ENCODE results near the gene ZNF274.

GRCh38 chr19:58196901-58197616 lies 14.2 kb downstream of the ZNF274 start:
- no peak for TF ChIP-seq CTCF (conservative IDR thresholded peaks at IDR 0.05; ENCODE audit: low read depth, low read length)
- TF ChIP-seq EZH2 (IDR thresholded peaks at IDR 0.05; ENCODE audit: low read length, unreplicated experiment) = no peak

Data from PC-3 (cell line).